SK-N-MC (cell line): ENCODE results near the gene SLC26A2.

ENCODE experiments used
- DNase-seq: peaks from one replicate; pipeline ENCODE4 v3.0.0-alpha.2; 2011; ENCODE audit warnings: low read depth, low spot score
- H3K27ac ChIP-seq: fragments of 200-600 bp; sonication (generic); 2 replicates; pipeline ENCODE4 v1.5.1; 2016; ENCODE audit warnings: mixed run types
- H3K36me3 ChIP-seq: fragments of 200-600 bp; sonication (generic); 2 replicates; pipeline ENCODE4 v1.6.1; 2017; ENCODE audit warnings: antibody characterized with exemption, low read length, mixed read lengths; ENCODE audit not compliant: insufficient read depth
- H3K4me3 ChIP-seq: fragments of 200-600 bp; sonication (generic); 2 replicates; pipeline ENCODE4 v1.5.1; 2016
- H3K9ac ChIP-seq: fragments of 200-600 bp; sonication (generic); 2 replicates; pipeline ENCODE4 v1.8.0; 2017; ENCODE audit warnings: mixed run types, mixed read lengths; ENCODE audit not compliant: insufficient read length
- H3K9me3 ChIP-seq: fragments of 200-600 bp; sonication (generic); 2 replicates; pipeline ENCODE4 v1.6.1; 2017; ENCODE audit warnings: low read depth, mild to moderate bottlenecking, antibody characterized with exemption, low read length, moderate library complexity, mixed read lengths
- EZH2 ChIP-seq: fragments of 200-600 bp; sonication (generic); IDR thresholded peaks from one replicate; pipeline ENCODE4 v1.6.1; 2017; ENCODE audit warnings: antibody characterized with exemption
- FOXP2 ChIP-seq: optimal IDR thresholded peaks from 2 replicates; pipeline ENCODE3; 2011; ENCODE audit warnings: mild to moderate bottlenecking, moderate library complexity; ENCODE audit not compliant: insufficient read depth; ENCODE audit errors: extremely low read length, control extremely low read depth
- POLR2AphosphoS5 ChIP-seq: IDR thresholded peaks from 2 replicates; pipeline ENCODE4 v1.6.1; 2012; ENCODE audit warnings: mild to moderate bottlenecking, low read depth, low read length, borderline replicate concordance

SLC26A2 gene

GRCh38 chr5:149966946-149967345 lies 6.4 kb downstream of the SLC26A2 start:
- no peaks in the 10 kb centered on the region for H3K36me3 ChIP-seq
- no peak overlapping the region for H3K9ac ChIP-seq
- TF ChIP-seq EZH2 (no peak), FOXP2 (no peak), POLR2AphosphoS5 (no peak)
- H3K9me3 ChIP-seq: no peaks in the 10 kb centered on the region
- DNase-seq: no peak
- H3K27ac ChIP-seq: no peak overlapping the region
- no peak overlapping the region for H3K4me3 ChIP-seq

- Histone ChIP-seq H3K9me3 (no peaks in the 10 kb centered on the region), H3K36me3 (no peaks in the 10 kb centered on the region), H3K4me3 (no peak overlapping the region), H3K9ac (no peak overlapping the region), H3K27ac (no peak overlapping the region)
- no peak for DNase-seq
- TF ChIP-seq FOXP2: no peak
- no peak for TF ChIP-seq POLR2AphosphoS5
- no peak for TF ChIP-seq EZH2
These were observed 8.8 kb downstream of the SLC26A2 start for GRCh38 chr5:149969181-149969930.

DNA sequence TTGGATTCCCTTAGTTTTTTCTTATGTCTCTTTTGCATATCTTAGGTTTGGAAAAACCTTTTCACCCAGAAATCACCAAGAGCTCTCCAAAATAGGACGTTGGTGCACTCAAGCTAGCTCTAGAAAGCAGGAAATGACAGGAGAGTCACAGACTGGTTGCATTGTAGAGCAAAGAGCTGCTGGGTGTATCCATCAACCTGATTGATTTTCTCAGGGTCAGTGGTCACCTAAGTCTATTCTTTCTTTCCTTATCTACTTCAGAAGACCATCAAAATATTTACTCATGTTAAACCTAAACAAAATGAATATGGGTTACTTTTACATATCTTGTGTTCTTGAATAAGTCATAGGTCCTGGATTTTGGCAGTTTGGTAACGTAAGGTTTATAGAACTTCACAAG lies 14.9 kb downstream of the SLC26A2 start:
- H3K9me3 ChIP-seq: no peaks in the 10 kb centered on the region
- DNase-seq: no peak
- TF ChIP-seq FOXP2 (no peak), POLR2AphosphoS5 (no peak), EZH2 (no peak)
- no peak overlapping the region for H3K9ac ChIP-seq
- no peaks in the 10 kb centered on the region; the same call in 1 of the 2 replicates for H3K36me3 ChIP-seq
- H3K4me3 ChIP-seq: no peak overlapping the region
- no peak overlapping the region for H3K27ac ChIP-seq

DNA sequence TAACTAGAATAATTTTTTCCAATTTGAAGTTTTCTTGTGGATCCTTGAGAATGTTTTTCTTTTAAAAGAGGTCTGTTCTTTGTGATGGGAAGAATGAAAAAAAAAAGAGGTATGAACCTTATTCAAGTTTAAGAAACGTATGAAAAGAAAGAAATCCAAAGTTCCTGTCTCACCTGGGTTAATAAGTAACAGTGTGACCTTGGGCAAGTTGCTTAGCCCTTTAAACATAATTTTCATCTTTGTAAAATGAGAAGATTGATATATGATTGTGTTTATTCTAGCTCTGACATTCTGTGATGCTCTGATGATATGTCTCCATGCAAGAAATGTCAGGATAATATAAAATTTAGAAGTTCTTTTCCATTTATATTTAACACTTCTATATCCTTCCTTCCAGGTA lies 19.3 kb downstream of the SLC26A2 start:
- TF ChIP-seq EZH2 (no peak), FOXP2 (no peak), POLR2AphosphoS5 (no peak)
- Histone ChIP-seq H3K27ac (no peak overlapping the region), H3K4me3 (no peak overlapping the region)

DNA sequence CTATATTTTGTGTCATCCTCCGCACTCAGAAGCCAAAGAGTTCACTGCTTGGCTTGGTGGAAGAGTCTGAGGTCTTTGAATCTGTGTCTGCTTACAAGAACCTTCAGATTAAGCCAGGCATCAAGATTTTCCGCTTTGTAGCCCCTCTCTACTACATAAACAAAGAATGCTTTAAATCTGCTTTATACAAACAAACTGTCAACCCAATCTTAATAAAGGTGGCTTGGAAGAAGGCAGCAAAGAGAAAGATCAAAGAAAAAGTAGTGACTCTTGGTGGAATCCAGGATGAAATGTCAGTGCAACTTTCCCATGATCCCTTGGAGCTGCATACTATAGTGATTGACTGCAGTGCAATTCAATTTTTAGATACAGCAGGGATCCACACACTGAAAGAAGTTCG lies 20.6 kb downstream of the SLC26A2 start:
- no peaks in the 10 kb centered on the region for H3K9me3 ChIP-seq
- H3K4me3 ChIP-seq: no peak overlapping the region
- H3K27ac ChIP-seq: no peak overlapping the region
- no peak overlapping the region for H3K9ac ChIP-seq
- no peak for TF ChIP-seq EZH2
- no peak for DNase-seq
- no peaks in the 10 kb centered on the region; the same call in 1 of the 2 replicates for H3K36me3 ChIP-seq

More for the DNA sequence above, 19.3 kb downstream of the SLC26A2 start:
- no peak for DNase-seq
- no peak overlapping the region for H3K9ac ChIP-seq
- H3K36me3 ChIP-seq: no peaks in the 10 kb centered on the region; the same call in 1 of the 2 replicates
- no peaks in the 10 kb centered on the region for H3K9me3 ChIP-seq

DNA sequence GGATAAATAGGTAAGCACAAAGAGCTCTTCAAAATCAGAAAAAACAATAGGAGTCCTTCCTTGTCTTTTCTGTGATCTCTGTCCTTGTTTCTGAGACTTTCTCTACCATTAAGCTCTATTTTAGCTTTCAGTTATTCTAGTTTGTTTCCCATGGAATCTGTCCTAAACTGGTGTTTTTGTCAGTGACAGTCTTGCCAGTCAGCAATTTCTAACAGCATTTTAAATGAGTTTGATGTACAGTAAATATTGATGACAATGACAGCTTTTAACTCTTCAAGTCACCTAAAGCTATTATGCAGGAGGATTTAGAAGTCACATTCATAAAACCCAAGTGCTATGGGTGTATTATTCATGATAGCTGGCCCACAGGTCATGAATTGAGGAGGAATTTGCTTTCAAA lies 21.9 kb downstream of the SLC26A2 start:
- Histone ChIP-seq H3K9ac (no peak overlapping the region), H3K4me3 (no peak overlapping the region), H3K36me3 (no peaks in the 10 kb centered on the region; the same call in 1 of the 2 replicates), H3K27ac (no peak overlapping the region), H3K9me3 (no peaks in the 10 kb centered on the region)
- TF ChIP-seq POLR2AphosphoS5 (no peak), EZH2 (no peak), FOXP2 (no peak)
- no peak for DNase-seq

DNA sequence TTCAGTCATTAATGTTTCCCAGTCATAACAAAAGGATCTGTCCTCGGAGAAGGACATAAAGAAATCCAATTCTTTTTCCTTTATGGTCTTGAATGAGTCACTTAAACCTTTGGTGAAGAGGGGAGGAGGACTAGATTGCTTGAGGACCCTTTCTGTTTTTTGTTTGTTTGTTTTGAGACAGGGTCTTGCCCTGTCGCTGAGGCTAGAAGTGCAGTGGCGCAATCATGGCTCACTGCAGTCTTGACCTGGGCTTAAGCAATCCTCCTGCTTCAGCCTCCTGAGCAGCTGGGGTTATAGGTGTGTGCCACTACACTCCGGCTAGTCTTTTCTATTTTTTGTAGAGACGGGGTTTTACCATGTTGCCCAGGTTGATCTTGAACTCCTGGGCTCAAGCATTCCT lies 27.6 kb downstream of the SLC26A2 start:
- TF ChIP-seq FOXP2: no peak
- no peak for TF ChIP-seq POLR2AphosphoS5
- no peak for TF ChIP-seq EZH2
- Histone ChIP-seq H3K9ac (no peak overlapping the region), H3K4me3 (no peak overlapping the region), H3K27ac (no peak overlapping the region), H3K36me3 (no peaks in the 10 kb centered on the region), H3K9me3 (no peaks in the 10 kb centered on the region)
- DNase-seq: no peak

DNA sequence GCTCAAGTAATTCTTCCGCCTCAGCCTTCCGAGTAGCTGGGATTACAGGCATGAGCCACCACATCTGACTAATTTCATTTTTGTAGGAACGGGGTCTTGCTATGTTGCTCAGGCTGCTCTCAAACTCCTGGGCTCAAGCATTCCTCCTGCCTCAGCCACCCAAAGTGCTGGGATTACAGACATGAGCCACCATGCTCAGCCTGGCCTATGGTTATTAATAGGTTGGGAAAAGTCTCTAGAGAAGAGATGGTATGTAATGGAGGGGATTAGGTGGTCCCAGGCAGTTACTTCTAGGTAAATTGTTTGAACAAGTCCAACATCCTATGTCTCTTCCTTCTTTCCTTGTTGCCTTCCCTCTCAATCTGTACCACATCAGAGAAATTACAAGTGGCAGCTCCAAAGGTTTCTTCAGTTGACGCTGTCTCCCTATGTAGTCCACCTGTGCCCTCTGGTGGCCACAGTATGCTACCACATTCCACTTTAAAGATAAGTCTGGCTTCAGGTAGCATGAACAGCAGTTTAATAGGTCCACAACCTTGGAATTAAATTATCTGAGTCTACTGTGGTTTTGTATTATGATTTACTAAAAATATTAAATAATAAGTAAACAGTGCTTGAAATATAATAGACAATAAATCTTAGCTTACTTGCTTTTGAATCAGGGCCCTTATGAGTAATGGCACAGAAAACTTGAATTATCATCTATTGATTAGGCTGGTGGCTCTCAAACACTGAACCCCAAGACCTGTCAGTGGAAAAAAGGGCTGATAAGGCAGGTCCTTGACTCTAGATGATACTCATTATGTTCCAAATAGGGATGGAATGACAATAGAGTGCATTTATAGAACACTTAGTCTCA lies 30.2 kb downstream of the SLC26A2 start:
- H3K36me3 ChIP-seq: no peaks in the 10 kb centered on the region; the same call in 1 of the 2 replicates
- H3K9ac ChIP-seq: no peak overlapping the region
- no peak for TF ChIP-seq EZH2
- no peak for TF ChIP-seq POLR2AphosphoS5
- TF ChIP-seq FOXP2: no peak
- no peak overlapping the region for H3K27ac ChIP-seq
- H3K4me3 ChIP-seq: no peak overlapping the region
- no peaks in the 10 kb centered on the region for H3K9me3 ChIP-seq
- peak; percentile 51 for DNase-seq
